Measurements from ENCODE around the gene FCGR3B. TPM values are rescaled to one million over a fixed set of nuclear protein-coding genes. Genes with fewer than 3 reads are reported as not detected.

The FCGR3B gene
- total and polyA plus RNA-seq, 4 donors: 0.64 to 9.2 (median 4.1) TPM

Other genes starting within 250 kb of the FCGR3B start
- gene FCGR2A, start 125.7 kb downstream of the FCGR3B start, total RNA-seq: 10 to 100 TPM; 15.5 to 16.0 TPM
- 1 to 10 TPM; 2.9 to 7.5 TPM for gene FCGR2A, start 125.7 kb downstream of the FCGR3B start, polyA plus RNA-seq
- 1 to 10 TPM; 2.4 to 3.1 TPM for gene HSPA6, start 106.6 kb downstream of the FCGR3B start, total RNA-seq
- gene HSPA6, start 106.6 kb downstream of the FCGR3B start, polyA plus RNA-seq: under 1 TPM; 0.44 to 0.63 TPM
- 10 to 100 TPM; 37.7 to 70.1 TPM for gene FCGR3A, start 81.4 kb downstream of the FCGR3B start, total RNA-seq
- gene FCGR3A, start 81.4 kb downstream of the FCGR3B start, polyA plus RNA-seq: 10 to 100 TPM in 1 of 2 donors, 1 to 10 TPM in 1; 9.8 to 60.7 TPM
- 10 to 100 TPM in 1 of 2 donors, 1 to 10 TPM in 1; 7.9 to 31.6 TPM for gene FCGR2B, start 32.0 kb upstream of the FCGR3B start, total RNA-seq
- gene FCGR2B, start 32.0 kb upstream of the FCGR3B start, polyA plus RNA-seq: 10 to 100 TPM; 18.5 to 39.5 TPM
- 1 to 10 TPM in 1 of 2 donors, under 1 TPM in 1; 0.33 to 3.3 TPM for gene FCRLA, start 76.1 kb upstream of the FCGR3B start, total RNA-seq
- under 1 TPM; 0.06 to 0.25 TPM for gene FCRLA, start 76.1 kb upstream of the FCGR3B start, polyA plus RNA-seq
- 1 to 10 TPM in 1 of 2 donors, under 1 TPM in 1; 0.33 to 2.9 TPM for gene FCRLB, start 90.4 kb upstream of the FCGR3B start, total RNA-seq
- gene FCRLB, start 90.4 kb upstream of the FCGR3B start, polyA plus RNA-seq: under 1 TPM; 0.38 to 0.76 TPM
- gene DUSP12, start 118.6 kb upstream of the FCGR3B start, total RNA-seq: 10 to 100 TPM; 14.9 to 18.2 TPM
- gene DUSP12, start 118.6 kb upstream of the FCGR3B start, polyA plus RNA-seq: 10 to 100 TPM in 1 of 2 donors, 1 to 10 TPM in 1; 7.9 to 10.1 TPM
- 10 to 100 TPM; 16.5 to 22.5 TPM for gene ATF6, start 135.1 kb upstream of the FCGR3B start, total RNA-seq
- gene ATF6, start 135.1 kb upstream of the FCGR3B start, polyA plus RNA-seq: 10 to 100 TPM; 10.0 to 10.3 TPM

All from liver (tissue), 4 donors.